HepG2 (cell line): ENCODE measurements around the gene ATP9A. TPM values are rescaled to one million over a fixed set of nuclear protein-coding genes. Genes with fewer than 3 reads are reported as not detected.

ENCODE experiments used
- ATAC-seq: fragments of 200-7000 bp; cut with Tn5 transposase; 3 replicates; pipeline ENCODE4 v1.9.1; 2020; ENCODE audit warnings: mild to moderate bottlenecking, moderate library complexity
- BruUV-seq: library from RNA; stranded (reverse); fragments of 400-500 nt; replicated peaks from 2 replicates; lab custom pipeline; 2021; lab: Mats Ljungman, UMichigan
- CTCF ChIA-PET: fragments of 300-600 bp; formaldehyde crosslinking; extraction: SDS; loops from one replicate; lab custom pipeline; 2021; ENCODE audit warnings: low total read pairs, inconsistent platforms, low intra/inter-chr PET ratio; lab: Yijun Ruan, JAX
- POLR2A ChIA-PET: fragments of 350-600 bp; sonication (Branson Sonifier 250); formaldehyde crosslinking; loops from one replicate; lab custom pipeline; 2020; ENCODE audit warnings: antibody characterized with exemption, inconsistent platforms; lab: Yijun Ruan, JAX
- DNase-seq: peaks from one replicate; pipeline ENCODE4 v3.0.0-alpha.2; 2015; ENCODE audit warnings: low spot score
- FAIRE-seq: peaks from 3 replicates; lab custom pipeline; 2011; peaks lifted over from hg19 to GRCh38; lab: Jason Lieb, UNC
- H2AFZ ChIP-seq: one replicate; pipeline ENCODE4 v1.6.1; 2011; ENCODE audit warnings: low read length, inconsistent platforms
- H3K27ac ChIP-seq: fragments of 300-600 bp; 3 replicates; pipeline ENCODE4 v1.8.0; 2011; ENCODE audit warnings: mixed run types, mild to moderate bottlenecking, mixed read lengths, low read length, inconsistent platforms; ENCODE audit not compliant: insufficient read depth; ENCODE audit errors: extremely low read length
- H3K27me3 ChIP-seq, 2 experiments: fragments of 200-600 bp in 1 of 2; 2 replicates in 1 of 2; 3 replicates in 1 of 2; pipeline versions ENCODE4 v1.6.0 to v1.8.0; 2011; ENCODE audit warnings: low read length in 2 of 2, mild to moderate bottlenecking in 2 of 2, moderate library complexity in 2 of 2, inconsistent platforms in 1 of 2; ENCODE audit not compliant: insufficient read depth in 2 of 2, control insufficient read depth in 1 of 2
- H3K36me3 ChIP-seq, 2 experiments: fragments of 200-600 bp in 1 of 2; replicated peaks in 1 of 2; 2 replicates in 1 of 2; 3 replicates in 1 of 2; pipeline versions ENCODE4 v1.5.1 to v1.8.0; 2011; ENCODE audit warnings: low read length in 2 of 2, inconsistent platforms in 1 of 2; ENCODE audit not compliant: insufficient read depth in 2 of 2, control insufficient read depth in 1 of 2
- H3K4me1 ChIP-seq: 2 replicates; pipeline ENCODE4 v1.5.1; 2012; ENCODE audit warnings: low read length, inconsistent platforms; ENCODE audit not compliant: insufficient read depth
- H3K4me2 ChIP-seq: 2 replicates; pipeline ENCODE4 v1.6.0; 2011; ENCODE audit warnings: low read depth, low read length, inconsistent platforms
- H3K4me3 ChIP-seq, 3 experiments: fragments of 200-600 bp in 1 of 3; sonication (generic), shearing (Covaris generic) in 1 of 3; replicated peaks in 1 of 3; 2 replicates each; pipeline ENCODE4 v1.5.1; 2011 to 2016; ENCODE audit warnings: low read length in 3 of 3, inconsistent platforms in 2 of 3, low read depth in 2 of 3, mild to moderate bottlenecking in 2 of 3, control low read depth in 1 of 3, mixed read lengths in 1 of 3; ENCODE audit not compliant: insufficient read depth in 1 of 3
- H3K79me2 ChIP-seq: one replicate; pipeline ENCODE4 v1.6.1; 2011; ENCODE audit warnings: low read length, inconsistent platforms; ENCODE audit not compliant: insufficient read depth
- H3K9ac ChIP-seq: 2 replicates; pipeline ENCODE4 v1.6.0; 2011; ENCODE audit warnings: mild to moderate bottlenecking, low read depth, low read length, inconsistent platforms; ENCODE audit not compliant: insufficient read depth
- H3K9me3 ChIP-seq: 2 replicates; pipeline ENCODE4 v1.5.1; 2012; ENCODE audit warnings: mild to moderate bottlenecking, low read length
- H4K20me1 ChIP-seq: 2 replicates; pipeline ENCODE4 v1.6.0; 2011; ENCODE audit warnings: inconsistent platforms, mild to moderate bottlenecking, low read length, moderate library complexity; ENCODE audit not compliant: insufficient read depth
- ATF7 ChIP-seq, 2 experiments: fragments of 450-650 bp in 1 of 2; sonication (generic) in 1 of 2; formaldehyde crosslinking in 1 of 2; IDR thresholded peaks; 2 replicates each; pipeline versions ENCODE4 v1.4.0 to v1.6.1; 2016 to 2020; ENCODE audit warnings: antibody characterized with exemption in 1 of 2, mild to moderate bottlenecking in 1 of 2, missing genetic modification reagents in 1 of 2
- ATF7-NPFF ChIP-seq: sonication (generic); formaldehyde crosslinking; IDR thresholded peaks from 2 replicates; pipeline ENCODE4 v1.8.1; 2023; ENCODE audit warnings: mild to moderate bottlenecking, low read depth, missing genetic modification reagents, moderate library complexity
- CREB1 ChIP-seq, 2 experiments: fragments of 450-650 bp in 1 of 2; IDR thresholded peaks; 2 replicates each; pipeline ENCODE4 v1.6.1; 2016 to 2017; ENCODE audit warnings: control low read depth in 1 of 2, mild to moderate bottlenecking in 1 of 2, missing compliant biosample characterization in 1 of 2, missing genetic modification characterization in 1 of 2
- GATAD1 ChIP-seq: IDR thresholded peaks from 2 replicates; pipeline ENCODE4 v1.6.1; 2016; ENCODE audit warnings: missing genetic modification reagents, missing compliant biosample characterization
- GTF2F1 ChIP-seq: fragments of 150-350 bp; IDR thresholded peaks from 2 replicates; pipeline ENCODE4 v1.6.1; 2014; ENCODE audit warnings: low read length
- HOXD1 ChIP-seq: sonication (generic); formaldehyde crosslinking; IDR thresholded peaks from 2 replicates; pipeline ENCODE4 v1.5.0; 2020; ENCODE audit warnings: missing genetic modification reagents
- MTA1 ChIP-seq: sonication (generic); formaldehyde crosslinking; IDR thresholded peaks from 2 replicates; pipeline ENCODE4 v1.4.0; 2020; ENCODE audit warnings: missing genetic modification reagents, mild to moderate bottlenecking, borderline replicate concordance
- NRL ChIP-seq: sonication (generic); formaldehyde crosslinking; IDR thresholded peaks from 2 replicates; pipeline ENCODE4 v1.5.0; 2020; ENCODE audit warnings: missing genetic modification reagents, mild to moderate bottlenecking, moderate library complexity, borderline replicate concordance
- RXRB ChIP-seq: IDR thresholded peaks from 2 replicates; pipeline ENCODE4 v1.6.1; 2016; ENCODE audit warnings: borderline replicate concordance, missing genetic modification reagents, missing compliant biosample characterization
- SMAD3 ChIP-seq: sonication (generic); formaldehyde crosslinking; IDR thresholded peaks from 2 replicates; pipeline ENCODE4 v1.4.0; 2020; ENCODE audit warnings: missing genetic modification reagents
- SNAPC5 ChIP-seq: sonication (generic); formaldehyde crosslinking; IDR thresholded peaks from 2 replicates; pipeline ENCODE4 v1.8.1; 2023; ENCODE audit warnings: mild to moderate bottlenecking, missing genetic modification reagents, borderline replicate concordance
- ZBTB20 ChIP-seq: sonication (generic); formaldehyde crosslinking; IDR thresholded peaks from 2 replicates; pipeline ENCODE4 v1.8.1; 2023; ENCODE audit warnings: missing genetic modification reagents, low read depth, mild to moderate bottlenecking, borderline replicate concordance
- ZNF451 ChIP-seq: sonication (generic); formaldehyde crosslinking; IDR thresholded peaks from 2 replicates; pipeline ENCODE4 v1.5.0; 2020; ENCODE audit warnings: mild to moderate bottlenecking, missing genetic modification reagents
- ZNF577 ChIP-seq: sonication (generic); formaldehyde crosslinking; IDR thresholded peaks from 2 replicates; pipeline ENCODE4 v1.4.0; 2020; ENCODE audit warnings: mild to moderate bottlenecking, low read depth, missing genetic modification reagents, borderline replicate concordance
- ZNF768 ChIP-seq: sonication (generic); formaldehyde crosslinking; IDR thresholded peaks from 2 replicates; pipeline ENCODE4 v1.4.0; 2020; ENCODE audit warnings: missing genetic modification reagents
- ZNF782 ChIP-seq: sonication (generic); formaldehyde crosslinking; IDR thresholded peaks from 2 replicates; pipeline ENCODE4 v1.4.0; 2020; ENCODE audit warnings: missing genetic modification reagents, mild to moderate bottlenecking, borderline replicate concordance
- WGBS: methylation state at CpG from one replicate; pipeline ENCODE4 v1.1.6; 2017; ENCODE audit warnings: low lambda C conversion rate; 5-methylcytosine and 5-hydroxymethylcytosine counted together
- in situ Hi-C: cut with HindIII; loops from 2 replicates; pipeline ENCODE4 v1.10.0; 2017; ENCODE audit warnings: low pct_unique_long_range_greater_than_20kb; ENCODE audit not compliant: extremely low pct_ligation_motif_present
- intact Hi-C: fragments of 100-400 bp; cut with micrococcal nuclease; formaldehyde crosslinking; loops from one replicate; pipeline ENCODE4 v1.10.0; 2022; ENCODE audit not compliant: unreplicated experiment
- polyA plus RNA-seq, 8 experiments: library from polyadenylated mRNA; depleted of rRNA in 3 of 8; stranded (reverse) in 7 of 8; unstranded in 1 of 8; fragments of >200 nt; fragmentation: Illumina TruSeq in 4 of 8; extraction: Trizol in 4 of 8; gene quantifications; 2 replicates each; pipeline versions ENCODE4 v1.2.1 to v1.2.3, GENCODE V29; 2011 to 2016; ENCODE audit warnings: low read depth in 4 of 8, missing spikeins in 1 of 8, mixed read lengths in 1 of 8; ENCODE audit not compliant: insufficient read depth in 1 of 8
- total RNA-seq, 5 experiments: library from RNA; depleted of rRNA; stranded (reverse); fragments of >200 nt; fragmentation: Illumina TruSeq; extraction: Trizol; gene quantifications; 2 replicates each; pipeline ENCODE4 v1.2.3, GENCODE V29; 2016; ENCODE audit warnings: low read depth in 1 of 5

The ATP9A gene
- total and polyA plus RNA-seq, 2 of the 13 experiments (the other 11 are each of a cell fraction or from before 2014, with no cell fraction given): 11.8 to 18.5 TPM

GRCh38 chr20:51791626-51792025 is 23.4 kb upstream of the ATP9A start:
- ATAC-seq (no peak; the same call in 1 of the 3 replicates), DNase-seq (no peak), FAIRE-seq (no peak)
- Histone ChIP-seq H3K27me3 (no peaks in the 10 kb centered on the region), H3K9me3 (no peaks in the 10 kb centered on the region), H3K4me1 (no peaks in the 10 kb centered on the region), H4K20me1 (no peaks in the 10 kb centered on the region), H3K79me2 (no peaks in the 10 kb centered on the region), H3K27ac (no peak overlapping the region), H3K4me3 (no peak overlapping the region), H3K36me3 (no peaks in the 10 kb centered on the region; a peak in 1 of 5 replicates), H2AFZ (no peak overlapping the region), H3K4me2 (no peak overlapping the region), H3K9ac (no peak overlapping the region)
- intact Hi-C loops: no loop called here
- 69% methylated on average over 8 of the region's 13 CpGs for WGBS
- TF ChIP-seq ZNF577: no peak
- TF ChIP-seq ZNF782: no peak
- no peak for TF ChIP-seq SNAPC5
- no peak for TF ChIP-seq SMAD3 (CRISPR knock-in tag)
- no peak for TF ChIP-seq GTF2F1
- TF ChIP-seq RXRB (CRISPR knock-in tag): no peak
- TF ChIP-seq ZBTB20 (CRISPR knock-in tag): no peak
- no peak for TF ChIP-seq ATF7-NPFF (CRISPR knock-in tag)
- BruUV-seq: no TSS peak
- ChIA-PET POLR2A (no interaction called here), CTCF (no interaction called here)
- in situ Hi-C loops: no loop called here

- POLR2A ChIA-PET: no interaction called here
- in situ Hi-C loops: no loop called here
- no peak overlapping the region for H3K27ac ChIP-seq
- H3K4me1 ChIP-seq: no peaks in the 10 kb centered on the region
- H3K4me2 ChIP-seq: no peak overlapping the region
- no peak overlapping the region for H2AFZ ChIP-seq
- DNase-seq (no peak), ATAC-seq (no peak), FAIRE-seq (no peak)
- no TSS peak for BruUV-seq
- CTCF ChIA-PET: no interaction called here
- H3K79me2 ChIP-seq: no peaks in the 10 kb centered on the region
- no peaks in the 10 kb centered on the region; a peak in 1 of 5 replicates for H3K36me3 ChIP-seq
- intact Hi-C loops: no loop called here
- WGBS: 79% methylated on average over 17 of the region's 17 CpGs
- H4K20me1 ChIP-seq: no peaks in the 10 kb centered on the region
- no peak overlapping the region for H3K4me3 ChIP-seq
- TF ChIP-seq CREB1 (IDR thresholded peaks at IDR 0.05): peak; percentile 79
- no peak for TF ChIP-seq CREB1 (CRISPR knock-in tag; IDR thresholded peaks at IDR 0.05)
- no peak for TF ChIP-seq MTA1
- no peak for TF ChIP-seq HOXD1 (CRISPR knock-in tag)
- no peak for TF ChIP-seq ZNF451 (CRISPR knock-in tag)
- TF ChIP-seq NRL (CRISPR knock-in tag): 0 out of 2 replicates have a peak, but pooled peaks have one; percentile 33
- no peak for TF ChIP-seq GATAD1 (CRISPR knock-in tag)
- peak; percentile 27; the same call in 1 of the 2 replicates for TF ChIP-seq ZNF768 (CRISPR knock-in tag)
- peak; percentile 97 for TF ChIP-seq ATF7 (IDR thresholded peaks at IDR 0.05)
- TF ChIP-seq ATF7 (CRISPR knock-in tag; IDR thresholded peaks at IDR 0.05): no peak
- no peaks in the 10 kb centered on the region for H3K9me3 ChIP-seq
- no peaks in the 10 kb centered on the region for H3K27me3 ChIP-seq
- H3K9ac ChIP-seq: no peak overlapping the region
Observed at GRCh38 chr20:51790256-51790655, 22.1 kb upstream of the ATP9A start.
